ENCODE data around the gene SPOCK1. TPM values are rescaled to one million over a fixed set of nuclear protein-coding genes. Genes with fewer than 3 reads are reported as not detected.

Gene SPOCK1
- total and polyA plus RNA-seq, 2 experiments from 2014 or later = 4.1 to 14.0 TPM

DNA sequence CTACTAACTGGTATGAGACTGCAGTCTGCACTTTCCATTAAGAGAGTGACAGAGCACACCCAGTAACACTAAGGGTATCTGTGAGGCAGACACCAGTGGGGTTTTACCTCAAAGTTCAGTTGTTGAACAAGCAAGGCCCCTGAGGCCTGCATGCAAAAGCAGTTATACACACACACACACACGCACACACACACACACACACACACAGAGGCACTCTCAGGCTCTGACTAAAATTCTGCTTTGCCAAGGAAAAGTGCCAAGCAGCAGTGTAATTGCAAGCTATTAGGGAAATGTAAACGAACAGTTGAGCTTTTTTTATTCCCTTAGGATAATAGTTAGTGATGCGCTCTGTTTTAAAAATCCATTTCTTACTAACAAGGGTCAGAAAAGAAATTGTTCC lies 377.1 kb downstream of the SPOCK1 start:
- DNase-seq (ENCODE audit: low read depth in 1 of 2, low spot score in 1 of 2) = no peak
- Histone ChIP-seq H3K27ac (no peak overlapping the region), H3K9me3 (ENCODE audit: low read depth) (no peaks in the 10 kb centered on the region), H3K36me3 (no peaks in the 10 kb centered on the region), H3K4me3 (no peak overlapping the region), H3K4me1 (ENCODE audit: low read depth) (no peaks in the 10 kb centered on the region), H3K27me3 (no peaks in the 10 kb centered on the region)
- TF ChIP-seq CTCF (IDR thresholded peaks at IDR 0.05; ENCODE audit: low read depth, low read length) = no peak

- H3K4me1 ChIP-seq (ENCODE audit: low read depth) = no peaks in the 10 kb centered on the region
- H3K36me3 ChIP-seq = no peaks in the 10 kb centered on the region
- DNase-seq (ENCODE audit: low read depth in 1 of 2, low spot score in 1 of 2) = no peak
- no peaks in the 10 kb centered on the region for H3K9me3 ChIP-seq (ENCODE audit: low read depth)
- TF ChIP-seq CTCF (IDR thresholded peaks at IDR 0.05; ENCODE audit: low read depth, low read length) = no peak
- H3K4me3 ChIP-seq = no peak overlapping the region
- no peaks in the 10 kb centered on the region for H3K27me3 ChIP-seq
- H3K27ac ChIP-seq = no peak overlapping the region
Measured at GRCh38 chr5:137119321-137119720, 379.8 kb downstream of the SPOCK1 start.

- no peak for TF ChIP-seq CTCF (IDR thresholded peaks at IDR 0.05; ENCODE audit: low read depth, low read length)
- no peaks in the 10 kb centered on the region for H3K27me3 ChIP-seq
- no peaks in the 10 kb centered on the region for H3K9me3 ChIP-seq (ENCODE audit: low read depth)
- no peak overlapping the region for H3K27ac ChIP-seq
- no peak for DNase-seq (ENCODE audit: low read depth in 1 of 2, low spot score in 1 of 2)
- no peak overlapping the region for H3K4me3 ChIP-seq
- H3K36me3 ChIP-seq = no peaks in the 10 kb centered on the region
- no peaks in the 10 kb centered on the region for H3K4me1 ChIP-seq (ENCODE audit: low read depth)
Measured at GRCh38 chr5:137118629-137119028, 380.5 kb downstream of the SPOCK1 start.

GRCh38 chr5:137115152-137115551 lies 384.0 kb downstream of the SPOCK1 start:
- Histone ChIP-seq H3K36me3 (no peaks in the 10 kb centered on the region), H3K27me3 (no peaks in the 10 kb centered on the region), H3K27ac (no peak overlapping the region), H3K9me3 (ENCODE audit: low read depth) (no peaks in the 10 kb centered on the region), H3K4me3 (no peak overlapping the region), H3K4me1 (ENCODE audit: low read depth) (no peaks in the 10 kb centered on the region)
- no peak for DNase-seq (ENCODE audit: low read depth in 1 of 2, low spot score in 1 of 2)
- no peak for TF ChIP-seq CTCF (IDR thresholded peaks at IDR 0.05; ENCODE audit: low read depth, low read length)

DNA sequence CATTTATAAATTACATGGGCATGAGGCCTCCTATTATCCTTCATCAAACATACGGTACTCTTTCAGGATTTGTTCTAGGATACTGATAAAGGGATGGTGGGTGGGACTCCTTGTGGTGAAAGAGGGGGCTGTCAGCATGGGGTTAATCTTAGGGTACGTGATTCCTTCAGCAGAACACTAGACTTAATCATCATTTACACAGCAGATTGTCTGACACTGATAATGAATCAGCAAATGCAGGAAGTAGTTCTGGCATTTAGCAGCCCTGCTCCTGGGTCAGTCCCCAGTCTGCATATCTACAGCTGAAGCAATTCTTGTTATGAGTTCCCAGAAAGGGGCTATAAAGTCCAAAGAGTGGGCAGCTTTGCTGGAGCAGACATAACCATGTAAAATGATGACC lies 384.6 kb downstream of the SPOCK1 start:
- no peak overlapping the region for H3K27ac ChIP-seq
- no peaks in the 10 kb centered on the region for H3K9me3 ChIP-seq (ENCODE audit: low read depth)
- TF ChIP-seq CTCF (IDR thresholded peaks at IDR 0.05; ENCODE audit: low read depth, low read length) = no peak
- H3K4me1 ChIP-seq (ENCODE audit: low read depth) = no peaks in the 10 kb centered on the region
- no peaks in the 10 kb centered on the region for H3K27me3 ChIP-seq
- no peaks in the 10 kb centered on the region for H3K36me3 ChIP-seq
- DNase-seq (ENCODE audit: low read depth in 1 of 2, low spot score in 1 of 2) = peak in 1 of 2 donors; percentile 43
- no peak overlapping the region for H3K4me3 ChIP-seq

DNA sequence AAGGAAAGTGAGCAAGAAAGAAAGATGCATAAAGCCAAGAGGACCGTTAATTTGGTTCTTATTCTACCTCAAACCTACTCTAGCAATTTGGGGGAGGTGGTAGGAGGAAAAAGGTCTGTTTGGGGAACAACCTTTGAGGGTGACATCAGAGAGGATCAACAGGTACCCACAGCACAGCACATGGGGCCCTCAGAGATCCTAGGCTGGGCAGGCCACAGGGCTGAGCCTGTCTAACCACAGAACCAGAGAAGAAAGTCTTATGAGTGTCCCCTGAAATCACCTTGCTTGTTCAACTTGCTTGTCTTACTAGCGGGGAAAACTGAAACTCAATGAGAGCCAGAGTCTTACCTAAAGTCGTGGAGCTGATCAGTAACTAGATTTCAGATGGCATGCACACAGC lies 385.2 kb downstream of the SPOCK1 start:
- no peak overlapping the region for H3K27ac ChIP-seq
- TF ChIP-seq CTCF (IDR thresholded peaks at IDR 0.05; ENCODE audit: low read depth, low read length) = no peak
- H3K4me3 ChIP-seq = no peak overlapping the region
- H3K27me3 ChIP-seq = no peaks in the 10 kb centered on the region
- no peaks in the 10 kb centered on the region for H3K4me1 ChIP-seq (ENCODE audit: low read depth)
- H3K36me3 ChIP-seq = no peaks in the 10 kb centered on the region
- no peak for DNase-seq (ENCODE audit: low read depth in 1 of 2, low spot score in 1 of 2)
- H3K9me3 ChIP-seq (ENCODE audit: low read depth) = no peaks in the 10 kb centered on the region
